ENCODE results near the gene A2ML1.
"Not testable (repeated sequence)": the region's sequence is repeated elsewhere in the genome, so short reads cannot be mapped to it uniquely, and the experiment has no call there.

- not testable (repeated sequence) for TF ChIP-seq CTCF (IDR thresholded peaks at IDR 0.05); EP300 (IDR thresholded peaks at IDR 0.05); POLR2A (IDR thresholded peaks at IDR 0.05; ENCODE audit: low read depth); POLR2AphosphoS5 (IDR thresholded peaks at IDR 0.05)
Measured at GRCh38 chr12:8789341-8790013, 32.9 kb upstream of the A2ML1 start.
